HG03354 (cell line): Measurements from ENCODE around the gene GPC5.
"Not testable (repeated sequence)": the region's sequence is repeated elsewhere in the genome, so short reads cannot be mapped to it uniquely, and the experiment has no call there.

Experiments used
- ATAC-seq: cut with Tn5 transposase; IDR thresholded peaks from one replicate; pipeline ENCODE4 v1.9.1; 2021; ENCODE audit warnings: mild to moderate bottlenecking; ENCODE audit not compliant: unreplicated experiment, poor library complexity, severe bottlenecking

GPC5 gene

DNA sequence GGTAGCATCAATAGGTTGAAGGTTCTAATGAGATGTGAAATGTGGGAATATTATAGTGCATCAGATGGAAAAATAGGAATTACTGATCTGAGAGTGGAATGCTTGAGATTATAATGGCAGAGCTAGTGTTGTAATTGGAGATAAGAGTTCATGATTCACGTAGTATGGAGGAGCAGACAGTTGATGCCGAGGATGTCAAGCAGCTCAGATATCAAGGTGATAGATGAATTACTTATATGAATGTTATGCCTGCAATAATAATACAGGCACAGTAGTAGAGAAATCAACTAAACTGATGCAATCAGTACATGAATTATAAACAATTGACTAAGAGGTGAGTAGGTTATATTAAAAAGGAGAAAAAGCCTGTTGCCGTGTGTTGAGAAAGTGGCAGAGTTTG, 1035.0 kb downstream of the GPC5 start:
- ATAC-seq = no peak

GRCh38 chr13:92433963-92434362, 1035.5 kb downstream of the GPC5 start:
- ATAC-seq = no peak

DNA sequence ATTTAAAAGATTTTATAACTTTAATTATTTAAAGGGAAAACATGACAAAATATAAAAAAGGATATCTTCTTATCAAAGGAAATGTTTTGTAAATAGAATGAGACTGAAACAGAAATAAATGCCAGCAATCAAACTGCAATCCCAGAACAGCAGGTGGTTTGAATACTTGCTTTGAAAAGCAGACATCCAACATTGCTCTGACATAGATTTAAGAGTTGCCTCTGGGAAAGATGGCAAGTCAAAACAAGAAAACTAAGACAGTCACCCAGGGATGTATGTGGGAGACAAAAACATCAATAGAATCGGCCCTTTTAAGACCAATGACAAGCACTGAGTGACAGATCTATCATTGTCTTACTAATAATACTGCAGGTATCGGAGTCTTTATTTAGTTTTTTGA, 1038.5 kb downstream of the GPC5 start:
- no peak for ATAC-seq

GRCh38 chr13:92444244-92444643, 1045.8 kb downstream of the GPC5 start:
- ATAC-seq = no peak

DNA sequence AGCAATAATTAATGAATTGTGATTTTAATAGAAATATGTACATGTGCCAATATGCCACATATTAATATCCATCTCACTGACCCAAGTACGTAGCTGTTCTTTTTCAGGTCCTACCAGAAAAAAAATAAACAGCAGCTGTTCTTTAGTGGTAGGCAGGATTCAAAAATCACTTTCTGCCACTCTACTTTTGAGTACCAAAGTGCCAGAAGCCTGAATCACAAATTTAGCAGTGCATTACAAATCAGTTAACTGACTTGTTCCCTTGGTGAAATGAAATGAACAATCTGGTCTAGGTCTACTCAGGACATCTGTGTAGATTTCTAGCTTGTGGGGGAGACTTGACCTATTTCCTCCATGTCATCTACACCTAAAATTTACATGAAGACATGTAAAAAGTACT, 1052.6 kb downstream of the GPC5 start:
- ATAC-seq = no peak

- no peak for ATAC-seq
Measured at GRCh38 chr13:92452840-92453239, 1054.4 kb downstream of the GPC5 start.

DNA sequence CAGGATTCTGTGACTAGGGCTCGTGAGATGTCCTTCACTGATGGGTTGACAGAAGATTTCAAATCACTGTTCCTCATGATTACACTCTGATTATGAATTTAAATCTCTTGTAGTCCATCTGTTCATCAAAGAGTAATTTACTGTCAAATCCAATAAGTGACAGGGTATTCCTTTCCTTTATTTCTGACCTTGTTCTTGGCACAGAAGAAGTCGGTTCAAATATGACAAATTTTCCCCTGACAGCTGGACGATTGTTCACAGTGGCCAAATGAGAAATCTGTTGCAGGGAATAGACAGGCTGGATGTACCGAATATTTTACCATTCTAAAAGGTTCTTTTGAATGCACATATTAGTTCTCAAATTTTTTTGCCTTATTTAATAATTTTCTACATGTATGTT, 1060.9 kb downstream of the GPC5 start:
- ATAC-seq = no peak

- no peak for ATAC-seq
Measured at GRCh38 chr13:92460479-92460878, 1062.1 kb downstream of the GPC5 start.

GRCh38 chr13:92461402-92461801, 1063.0 kb downstream of the GPC5 start:
- no peak for ATAC-seq

DNA sequence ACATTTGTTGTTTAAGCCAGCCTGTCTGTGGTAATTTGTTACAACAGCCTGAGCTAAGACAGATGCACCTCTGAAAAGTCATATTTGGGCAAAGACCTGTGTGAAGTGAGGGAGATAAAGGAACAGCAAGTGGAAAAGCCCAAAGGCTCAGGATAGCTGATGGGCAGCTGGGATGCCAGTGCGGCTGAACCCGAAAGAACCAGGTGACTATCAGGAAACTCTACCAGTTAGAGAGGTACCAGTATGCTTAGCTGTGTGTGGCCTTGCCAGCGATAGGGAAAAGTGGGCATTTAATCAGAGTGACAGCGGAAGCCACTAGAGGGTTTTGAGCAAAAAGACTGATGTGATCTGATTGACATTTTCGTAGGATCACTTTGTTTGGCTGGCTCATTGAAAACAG, 1063.4 kb downstream of the GPC5 start:
- no peak for ATAC-seq

- ATAC-seq = no peak
Measured at GRCh38 chr13:92463134-92463533, 1064.7 kb downstream of the GPC5 start.

- no peak for ATAC-seq
Measured at GRCh38 chr13:92473765-92474475, 1075.5 kb downstream of the GPC5 start.

DNA sequence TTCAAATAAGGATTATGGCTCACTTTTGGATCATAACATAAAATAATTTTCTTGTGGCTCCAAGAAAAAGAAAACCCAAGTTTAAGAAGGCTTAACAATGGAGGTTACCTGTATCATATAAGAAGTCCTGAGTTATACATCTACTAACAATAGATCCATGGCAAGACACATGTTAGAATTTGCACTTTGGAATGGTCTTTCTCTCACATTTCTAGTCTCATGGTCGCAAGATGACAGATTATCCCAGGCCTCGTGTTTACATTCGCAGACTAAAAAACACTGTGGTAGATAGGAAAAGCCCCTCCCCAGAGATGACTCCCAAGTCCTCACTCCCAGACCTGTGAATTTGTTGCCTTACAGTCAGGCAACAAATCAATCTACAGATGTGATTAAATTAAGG, 1082.0 kb downstream of the GPC5 start:
- no peak for ATAC-seq

DNA sequence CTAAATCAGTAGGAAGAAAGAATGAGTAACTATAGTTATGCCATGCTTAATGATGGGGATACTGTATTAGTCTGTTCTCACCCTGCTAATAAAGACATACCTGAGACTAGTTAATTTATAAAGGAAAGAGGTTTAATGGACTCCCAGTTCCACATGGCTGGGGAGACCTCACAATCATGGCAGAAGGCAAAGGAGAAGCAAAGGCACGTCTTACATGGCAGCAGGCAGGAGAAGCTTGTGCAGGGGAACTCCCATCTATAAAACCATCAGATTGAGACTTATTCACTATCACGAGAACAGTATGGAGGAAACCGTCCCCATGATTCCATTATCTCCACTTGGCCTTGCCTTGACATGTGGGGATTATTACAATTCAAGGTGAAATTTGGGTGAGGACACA, 1084.4 kb downstream of the GPC5 start:
- ATAC-seq = not testable (repeated sequence)

- ATAC-seq = no peak
Measured at GRCh38 chr13:92483894-92484293, 1085.5 kb downstream of the GPC5 start.

DNA sequence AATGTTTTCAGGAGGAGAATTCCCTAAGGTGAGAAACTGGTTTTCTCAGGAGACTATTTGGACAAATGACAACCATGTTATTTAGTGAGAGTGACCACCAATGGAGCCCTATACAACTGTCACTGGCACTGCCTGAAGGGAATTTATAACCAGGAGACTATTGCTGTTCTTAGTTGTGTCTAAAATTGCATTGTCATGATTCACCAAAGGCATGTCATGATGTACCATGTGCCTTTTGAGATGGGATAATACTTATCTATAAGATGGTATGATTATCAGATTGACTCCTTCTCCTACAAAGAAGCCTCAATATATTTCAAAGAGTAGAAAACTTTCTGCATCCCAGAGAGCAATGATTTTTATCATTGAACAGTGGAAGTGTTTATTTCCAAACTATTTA, 1088.8 kb downstream of the GPC5 start:
- ATAC-seq = no peak

GRCh38 chr13:92488249-92488852, 1089.9 kb downstream of the GPC5 start:
- ATAC-seq = no peak

DNA sequence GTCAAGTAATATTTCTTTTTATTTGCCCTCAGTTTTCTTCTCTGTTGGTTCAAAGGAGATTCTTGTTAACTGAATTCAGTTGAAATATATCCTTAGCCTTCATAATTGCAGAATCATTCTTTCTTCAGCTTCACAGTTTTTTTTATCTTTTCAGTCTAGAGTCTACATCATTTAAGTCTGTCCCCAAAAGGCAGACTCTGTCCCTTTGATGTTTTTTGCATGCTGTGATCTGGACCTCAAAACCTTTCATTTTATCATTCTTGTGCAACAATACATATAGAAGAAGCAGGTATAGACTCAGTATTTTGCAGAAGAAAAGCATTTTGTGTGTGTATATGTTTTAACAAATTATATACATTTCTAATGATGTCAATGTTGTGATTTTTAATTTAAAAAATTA, 1093.4 kb downstream of the GPC5 start:
- no peak for ATAC-seq

DNA sequence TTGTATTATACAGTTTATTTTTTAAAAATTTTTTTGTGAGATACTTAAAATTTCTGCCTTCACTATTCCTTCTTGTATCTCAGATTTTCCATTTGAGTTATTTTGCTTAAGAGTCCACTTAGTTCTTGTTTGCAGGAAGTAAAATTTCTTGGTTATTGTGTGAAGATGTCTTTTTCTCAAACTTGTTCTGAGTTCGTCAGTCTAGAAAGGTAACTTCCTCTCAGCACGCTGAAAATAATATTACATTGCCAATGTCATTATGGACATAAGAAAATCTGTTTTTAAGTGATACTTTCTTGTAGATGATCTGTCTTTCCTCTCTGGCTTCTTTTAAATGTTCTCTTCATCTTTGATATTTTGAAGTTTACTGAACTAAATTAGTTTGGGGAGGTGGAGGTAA, 1096.5 kb downstream of the GPC5 start:
- no peak for ATAC-seq

DNA sequence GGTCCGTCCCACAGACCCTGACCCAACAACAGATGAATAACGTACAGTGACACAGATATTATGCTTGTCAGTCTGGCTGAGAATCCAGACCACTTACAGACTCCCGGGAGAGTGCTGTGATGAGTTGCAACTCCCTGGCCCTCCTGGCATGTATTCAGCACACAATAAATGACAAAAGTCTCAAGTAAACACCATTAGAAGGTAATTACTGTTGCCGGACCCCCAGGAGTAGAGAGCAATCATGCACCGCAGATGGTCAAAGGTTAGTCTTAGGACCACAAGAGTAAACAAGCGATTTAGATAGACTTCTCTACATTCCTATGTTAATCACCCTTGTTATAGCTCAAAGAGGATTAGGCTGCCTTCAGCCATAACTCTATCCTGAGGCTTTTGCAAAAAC, 1101.8 kb downstream of the GPC5 start:
- ATAC-seq = no peak

DNA sequence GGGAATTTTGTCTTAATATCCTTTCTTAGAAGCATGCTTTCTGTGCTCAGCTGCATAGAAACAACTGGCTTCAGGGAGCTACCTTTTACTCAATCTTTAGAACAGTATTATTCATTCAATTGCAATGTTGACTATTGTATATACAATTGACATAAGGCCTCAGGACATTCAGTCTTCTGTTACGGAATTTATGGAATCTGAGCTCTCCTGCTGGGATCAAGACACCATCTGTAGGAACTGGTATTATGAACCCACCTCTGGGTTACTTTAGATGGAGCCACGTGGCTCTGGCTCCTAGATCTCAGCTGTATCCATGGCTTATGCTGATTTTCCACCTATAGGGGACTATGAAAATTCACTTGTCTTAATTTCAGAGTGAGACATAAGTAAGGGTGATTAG, 1112.0 kb downstream of the GPC5 start:
- ATAC-seq = no peak

GRCh38 chr13:92512852-92513251, 1114.4 kb downstream of the GPC5 start:
- ATAC-seq = no peak
